Measurements from ENCODE around the gene CALCA. TPM values are rescaled to one million over a fixed set of nuclear protein-coding genes. Genes with fewer than 3 reads are reported as not detected.

The CALCA gene
- total and polyA plus RNA-seq, 2 experiments from 2014 or later = 1.9 to 2.5 TPM

GRCh38 chr11:15016200-15016599 is 44.0 kb upstream of the CALCA start (continued):
- no peak for TF ChIP-seq JUNB (IDR thresholded peaks at IDR 0.05; ENCODE audit: unreplicated experiment)
- no peak for TF ChIP-seq EZH2phosphoT487 (IDR thresholded peaks at IDR 0.05; ENCODE audit: unreplicated experiment)
- no peak for TF ChIP-seq POLR2AphosphoS5 (IDR thresholded peaks at IDR 0.05; ENCODE audit: low read depth)
- TF ChIP-seq REST (IDR thresholded peaks at IDR 0.05; ENCODE audit: unreplicated experiment) = no peak

GRCh38 chr11:15011776-15012345 is 39.7 kb upstream of the CALCA start:
- H3K27ac ChIP-seq (ENCODE audit: low read depth) = no peak overlapping the region
- ATAC-seq (no peak), DNase-seq (ENCODE audit: low spot score) (no peak)
- no peak overlapping the region for H3K4me3 ChIP-seq
- no peak overlapping the region for H3K4me2 ChIP-seq
- no peaks in the 10 kb centered on the region for H4K20me1 ChIP-seq (replicated peaks; ENCODE audit: insufficient read depth)
- H3K9me2 ChIP-seq (ENCODE audit: insufficient read depth) = no peaks in the 10 kb centered on the region
- H3K79me2 ChIP-seq (replicated peaks; ENCODE audit: insufficient read depth) = no peaks in the 10 kb centered on the region
- H3K9me3 Mint-ChIP-seq = peaks cover 14% of the 10 kb centered on the region; the same call in 2 of the 3 replicates
- H3K27me3 ChIP-seq (ENCODE audit: insufficient read depth) = no peaks in the 10 kb centered on the region
- H3K27me3 Mint-ChIP-seq (ENCODE audit: insufficient read depth, low read depth, poor library complexity) = peaks cover 3% of the 10 kb centered on the region
- no peak overlapping the region for H2AFZ ChIP-seq
- H3K4me1 Mint-ChIP-seq = no peaks in the 10 kb centered on the region; the same call in 2 of the 3 replicates
- H3K4me3 Mint-ChIP-seq = no peak overlapping the region
- no peaks in the 10 kb centered on the region for H3F3A ChIP-seq (replicated peaks; ENCODE audit: low read depth)
- H3K4me1 ChIP-seq (ENCODE audit: insufficient read depth) = no peaks in the 10 kb centered on the region
- no peaks in the 10 kb centered on the region for H3K36me3 ChIP-seq (ENCODE audit: insufficient read depth)
- H3K27ac Mint-ChIP-seq = no peak overlapping the region
- H3K36me3 Mint-ChIP-seq (ENCODE audit: low read depth) = no peaks in the 10 kb centered on the region
- TF ChIP-seq ZNF331 (CRISPR knock-in tag; IDR thresholded peaks at IDR 0.05; ENCODE audit: low read depth) (no peak), ETS1 (IDR thresholded peaks at IDR 0.05) (no peak), REST (IDR thresholded peaks at IDR 0.05; ENCODE audit: unreplicated experiment) (no peak), NANOG (IDR thresholded peaks at IDR 0.05; ENCODE audit: borderline replicate concordance) (no peak), CTCF (conservative IDR thresholded peaks at IDR 0.05; ENCODE audit: low read depth in 2 of 2) (no peak), POLR2AphosphoS5 (IDR thresholded peaks at IDR 0.05; ENCODE audit: low read depth) (no peak), EZH2 (IDR thresholded peaks at IDR 0.05; ENCODE audit: low read depth, unreplicated experiment) (no peak), STAT1 (IDR thresholded peaks at IDR 0.05; ENCODE audit: unreplicated experiment) (no peak)
